Neural cell (in vitro differentiated cells): ENCODE results near the gene LRBA. TPM values are rescaled to one million over a fixed set of nuclear protein-coding genes. Genes with fewer than 3 reads are reported as not detected.

Source experiments
- H2AFZ ChIP-seq: fragments of 200-600, 300-800 bp; sonication (generic), shearing (Covaris generic); 2 replicates; pipeline ENCODE4 v1.6.0; 2014; ENCODE audit warnings: low read depth, mild to moderate bottlenecking, antibody characterized with exemption, low read length, moderate library complexity
- H3F3A ChIP-seq: fragments of 200-600 bp; shearing (Covaris generic); 2 replicates; pipeline ENCODE4 v1.6.1; 2016; ENCODE audit warnings: mild to moderate bottlenecking, moderate library complexity, mixed read lengths, antibody characterized with exemption, low read length; ENCODE audit not compliant: insufficient read depth, poor library complexity, severe bottlenecking
- H3K27ac ChIP-seq: fragments of 200-600, 300-800 bp; sonication (generic), shearing (Covaris generic); 2 replicates; pipeline ENCODE4 v1.5.1; 2014; ENCODE audit warnings: mild to moderate bottlenecking, low read length, moderate library complexity
- H3K27me3 ChIP-seq: fragments of 300-800, 200-600 bp; sonication (generic), shearing (Covaris generic); 2 replicates; pipeline ENCODE4 v1.6.0; 2014; ENCODE audit warnings: mild to moderate bottlenecking, low read depth, low read length, moderate library complexity; ENCODE audit not compliant: insufficient read depth
- H3K36me3 ChIP-seq: fragments of 300-800, 200-600 bp; sonication (generic), shearing (Covaris generic); 2 replicates; pipeline ENCODE4 v1.5.1; 2014; ENCODE audit warnings: mild to moderate bottlenecking, antibody characterized with exemption, low read length, moderate library complexity; ENCODE audit not compliant: insufficient read depth
- H3K4me2 ChIP-seq: fragments of 300-800, 200-600 bp; sonication (generic), shearing (Covaris generic); 2 replicates; pipeline ENCODE4 v1.6.0; 2014; ENCODE audit warnings: mild to moderate bottlenecking, low read length
- H3K4me3 ChIP-seq: fragments of 300-800, 200-600 bp; sonication (generic), shearing (Covaris generic); 2 replicates; pipeline ENCODE4 v1.5.1; 2014; ENCODE audit warnings: mild to moderate bottlenecking, low read length, moderate library complexity
- H3K79me2 ChIP-seq: fragments of 200-600 bp; shearing (Covaris generic); replicated peaks from 2 replicates; pipeline ENCODE4 v1.6.0; 2014; ENCODE audit warnings: mild to moderate bottlenecking, low read length, moderate library complexity; ENCODE audit not compliant: insufficient read depth
- H3K9ac ChIP-seq: fragments of 300-800, 200-600 bp; sonication (generic), shearing (Covaris generic); 2 replicates; pipeline ENCODE4 v1.6.1; 2016; ENCODE audit warnings: mild to moderate bottlenecking, low read length, mixed read lengths
- H3K9me2 ChIP-seq: fragments of 200-600 bp; shearing (Covaris generic); 2 replicates; pipeline ENCODE4 v1.6.1; 2016; ENCODE audit warnings: mild to moderate bottlenecking, low read length, mixed read lengths; ENCODE audit not compliant: insufficient read depth
- H3K9me3 ChIP-seq: fragments of 200-600, 300-800 bp; sonication (generic), shearing (Covaris generic); 2 replicates; pipeline ENCODE4 v1.6.1; 2016; ENCODE audit warnings: mild to moderate bottlenecking, mixed run types, low read length, moderate library complexity, mixed read lengths
- H4K20me1 ChIP-seq: fragments of 200-600 bp; shearing (Covaris generic); 2 replicates; pipeline ENCODE4 v1.6.1; 2016; ENCODE audit warnings: mild to moderate bottlenecking, mixed run types; ENCODE audit not compliant: insufficient read depth
- CTCF ChIP-seq: fragments of 450-650 bp; IDR thresholded peaks from 2 replicates; pipeline ENCODE4 v1.5.1; 2014; ENCODE audit warnings: antibody characterized with exemption, mild to moderate bottlenecking, moderate library complexity; ENCODE audit not compliant: poor library complexity, severe bottlenecking
- EP300 ChIP-seq: fragments of 450-650 bp; conservative IDR thresholded peaks from 2 replicates; pipeline ENCODE4 v1.6.1; 2014; ENCODE audit warnings: antibody characterized with exemption, mild to moderate bottlenecking, moderate library complexity; ENCODE audit not compliant: poor library complexity, severe bottlenecking
- EZH2 ChIP-seq: fragments of 200-600, 300-800 bp; shearing (Covaris generic), sonication (generic); IDR thresholded peaks from 2 replicates; pipeline ENCODE4 v1.6.1; 2014; ENCODE audit warnings: antibody characterized with exemption, low read length, borderline replicate concordance, mild to moderate bottlenecking; ENCODE audit not compliant: insufficient read depth, poor library complexity, severe bottlenecking
- MXI1 ChIP-seq: fragments of 450-650 bp; conservative IDR thresholded peaks from 2 replicates; pipeline ENCODE4 v1.6.1; 2014; ENCODE audit warnings: antibody characterized with exemption, mild to moderate bottlenecking; ENCODE audit not compliant: poor library complexity, severe bottlenecking
- POLR2AphosphoS5 ChIP-seq: IDR thresholded peaks from 2 replicates; pipeline ENCODE4 v1.6.1; 2012
- RAD21 ChIP-seq: fragments of 450-650 bp; conservative IDR thresholded peaks from 2 replicates; pipeline ENCODE4 v1.6.1; 2014; ENCODE audit warnings: antibody characterized with exemption, mild to moderate bottlenecking, moderate library complexity
- REST ChIP-seq: IDR thresholded peaks from 2 replicates; pipeline ENCODE4 v1.6.1; 2012; ENCODE audit warnings: borderline replicate concordance
- SMC3 ChIP-seq: fragments of 450-650 bp; conservative IDR thresholded peaks from 2 replicates; pipeline ENCODE4 v1.6.1; 2014; ENCODE audit warnings: antibody characterized with exemption, mild to moderate bottlenecking, moderate library complexity; ENCODE audit not compliant: poor library complexity
- TAF1 ChIP-seq: IDR thresholded peaks from 2 replicates; pipeline ENCODE4 v1.6.1; 2012; ENCODE audit warnings: low read depth
- polyA plus RNA-seq: library from polyadenylated mRNA; depleted of rRNA; stranded (reverse); fragments of >200 nt; gene quantifications from 2 replicates; pipeline ENCODE4 v1.2.3, GENCODE V29; 2014

LRBA gene
- polyA plus RNA-seq, 1 donor from 2014 or later = 7.1 TPM

- Histone ChIP-seq H3K36me3 (no peaks in the 10 kb centered on the region), H3K4me2 (no peak overlapping the region), H3K27ac (no peak overlapping the region), H3K9ac (no peak overlapping the region), H3F3A (no peaks in the 10 kb centered on the region), H4K20me1 (no peaks in the 10 kb centered on the region), H3K4me3 (no peak overlapping the region), H3K79me2 (no peaks in the 10 kb centered on the region), H3K9me3 (no peaks in the 10 kb centered on the region), H3K9me2 (no peaks in the 10 kb centered on the region), H3K27me3 (no peaks in the 10 kb centered on the region), H2AFZ (no peak overlapping the region)
- TF ChIP-seq CTCF = no peak
- no peak for TF ChIP-seq SMC3
Measured at GRCh38 chr4:150746156-150746555, 268.9 kb downstream of the LRBA start.

GRCh38 chr4:150744570-150744969, 270.5 kb downstream of the LRBA start:
- TF ChIP-seq SMC3 (no peak), TAF1 (no peak), RAD21 (no peak), EZH2 (no peak), MXI1 (no peak), CTCF (no peak), EP300 (no peak), REST (no peak), POLR2AphosphoS5 (no peak)
- H3K79me2 ChIP-seq = no peaks in the 10 kb centered on the region
- no peaks in the 10 kb centered on the region for H3K9me2 ChIP-seq
- no peak overlapping the region for H3K27ac ChIP-seq
- H3K36me3 ChIP-seq = no peaks in the 10 kb centered on the region
- no peaks in the 10 kb centered on the region for H3F3A ChIP-seq
- no peaks in the 10 kb centered on the region for H3K9me3 ChIP-seq
- no peak overlapping the region for H3K4me3 ChIP-seq
- no peaks in the 10 kb centered on the region for H4K20me1 ChIP-seq
- no peak overlapping the region for H2AFZ ChIP-seq
- H3K27me3 ChIP-seq = no peaks in the 10 kb centered on the region
- no peak overlapping the region for H3K9ac ChIP-seq
- no peak overlapping the region for H3K4me2 ChIP-seq
